MG63 (cell line): ENCODE results near the gene FGF18. TPM values are rescaled to one million over a fixed set of nuclear protein-coding genes. Genes with fewer than 3 reads are reported as not detected.

Experiments
- DNase-seq: peaks from one replicate; pipeline ENCODE4 v3.0.0-alpha.2; 2020
- H3K27me3 ChIP-seq: fragments of 250-450 bp; sonication (Bioruptor Pico); 2 replicates; pipeline ENCODE4 v1.5.1; 2020; ENCODE audit warnings: mild to moderate bottlenecking, moderate library complexity
- H3K36me3 ChIP-seq: fragments of 250-450 bp; sonication (Bioruptor Pico); 2 replicates; pipeline ENCODE4 v1.5.1; 2020; ENCODE audit warnings: mild to moderate bottlenecking, moderate library complexity
- H3K4me3 ChIP-seq: fragments of 250-450 bp; sonication (Bioruptor Pico); 2 replicates; pipeline ENCODE4 v1.5.1; 2020; ENCODE audit warnings: mild to moderate bottlenecking, moderate library complexity
- H3K9me3 ChIP-seq: fragments of 250-450 bp; sonication (Bioruptor Pico); 2 replicates; pipeline ENCODE4 v1.5.1; 2020; ENCODE audit warnings: mild to moderate bottlenecking, moderate library complexity
- total RNA-seq: library from RNA; depleted of rRNA; stranded (reverse); fragments of >200 nt; shearing (Covaris generic); gene quantifications from 2 replicates; pipeline ENCODE4 v1.2.3, GENCODE V29; 2014; ENCODE audit warnings: low replicate concordance

Gene FGF18
- total RNA-seq, 1 experiment from 2014 or later, result 11.2 TPM

DNA sequence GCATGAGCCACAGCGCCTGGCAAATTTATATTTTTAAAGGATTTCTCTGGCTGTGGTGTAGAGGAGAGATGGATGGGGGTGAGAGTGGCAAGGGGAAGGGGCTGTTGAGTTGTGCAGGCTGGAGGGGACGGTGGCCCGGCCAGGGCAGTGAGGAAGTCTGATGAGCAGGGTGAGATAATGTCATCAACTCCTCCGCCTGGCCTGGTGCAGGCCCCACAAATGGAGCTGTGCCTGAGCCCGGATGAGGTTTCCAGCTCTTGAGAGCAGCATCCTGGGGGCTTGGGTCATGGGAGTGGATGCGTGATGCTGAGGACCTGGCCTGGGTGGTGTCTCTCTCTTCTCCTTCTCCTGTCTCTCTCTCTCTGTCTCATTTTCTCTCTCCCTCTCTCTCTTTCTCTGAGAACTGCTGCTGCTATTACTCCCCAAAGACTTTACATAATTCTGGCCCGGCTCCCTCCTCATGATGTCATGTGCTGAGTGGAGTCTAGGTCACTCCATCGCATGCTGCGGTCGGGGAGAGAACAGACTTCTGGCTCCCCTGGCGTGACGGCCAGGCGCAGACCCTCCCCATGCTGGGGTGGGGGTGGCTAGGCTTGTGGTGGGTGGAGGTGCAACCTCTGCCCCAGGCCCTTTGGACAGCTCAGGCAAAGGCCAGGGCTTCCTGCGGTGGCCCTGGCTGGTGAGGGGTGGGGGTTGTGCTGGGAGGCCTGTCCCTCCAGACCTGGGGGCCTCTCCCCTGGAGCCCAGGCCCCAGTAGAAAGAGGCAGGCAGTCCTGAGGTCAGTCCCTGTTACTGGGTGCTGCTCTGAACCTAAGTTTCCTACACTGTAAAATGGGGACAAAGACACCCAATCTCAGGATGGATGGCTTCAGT, 26.4 kb downstream of the FGF18 start:
- peak; percentile 87 for DNase-seq
- H3K9me3 ChIP-seq, result no peaks in the 10 kb centered on the region
- H3K36me3 ChIP-seq, result peaks cover 47% of the 10 kb centered on the region
- H3K27me3 ChIP-seq, result no peaks in the 10 kb centered on the region; the same call in 1 of the 2 replicates
- no peak overlapping the region for H3K4me3 ChIP-seq

DNA sequence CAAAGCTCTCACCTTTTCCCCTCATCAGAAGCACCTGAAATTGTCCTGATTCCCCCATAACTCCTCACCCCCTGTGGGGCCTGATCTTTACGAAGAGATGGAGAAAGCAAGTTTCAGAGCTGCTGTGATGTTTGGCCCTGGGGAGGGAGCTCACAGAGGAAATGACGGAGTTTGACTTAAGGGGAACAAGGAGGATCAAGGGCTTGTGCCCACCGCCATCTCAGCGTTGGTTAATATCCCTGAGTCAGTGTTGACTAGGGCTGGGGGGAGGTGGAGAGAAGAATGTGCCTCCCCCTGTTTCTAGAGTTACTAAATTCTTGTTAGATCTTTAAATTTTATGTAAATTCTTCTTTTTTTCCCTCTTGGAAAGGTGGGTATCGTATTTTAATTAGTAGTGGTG, 27.8 kb downstream of the FGF18 start:
- Histone ChIP-seq H3K9me3 (no peaks in the 10 kb centered on the region), H3K36me3 (peaks cover 48% of the 10 kb centered on the region), H3K4me3 (no peak overlapping the region), H3K27me3 (no peaks in the 10 kb centered on the region)
- no peak for DNase-seq

DNA sequence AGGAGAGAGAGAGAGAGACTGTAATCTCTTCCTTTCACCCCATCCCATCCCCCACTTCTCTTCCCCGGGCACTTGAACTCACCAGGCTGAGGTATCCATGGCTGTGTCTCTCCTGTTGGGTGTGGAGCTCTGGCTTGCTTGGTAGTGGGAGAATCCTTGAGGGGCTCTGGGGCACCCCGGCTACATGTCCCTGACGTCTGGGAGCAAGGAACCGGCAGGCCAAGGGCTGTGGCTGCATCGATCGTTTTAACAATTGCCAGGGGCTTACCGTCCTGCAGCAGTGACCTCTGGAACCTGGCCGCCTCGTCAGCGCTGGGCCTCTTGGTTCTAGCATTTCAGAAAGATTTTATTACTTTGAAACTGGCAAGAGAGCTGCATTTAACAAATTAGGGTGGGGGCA, 30.0 kb downstream of the FGF18 start:
- Histone ChIP-seq H3K27me3 (no peaks in the 10 kb centered on the region), H3K4me3 (no peak overlapping the region), H3K36me3 (peaks cover 50% of the 10 kb centered on the region), H3K9me3 (no peaks in the 10 kb centered on the region)
- no peak for DNase-seq

DNA sequence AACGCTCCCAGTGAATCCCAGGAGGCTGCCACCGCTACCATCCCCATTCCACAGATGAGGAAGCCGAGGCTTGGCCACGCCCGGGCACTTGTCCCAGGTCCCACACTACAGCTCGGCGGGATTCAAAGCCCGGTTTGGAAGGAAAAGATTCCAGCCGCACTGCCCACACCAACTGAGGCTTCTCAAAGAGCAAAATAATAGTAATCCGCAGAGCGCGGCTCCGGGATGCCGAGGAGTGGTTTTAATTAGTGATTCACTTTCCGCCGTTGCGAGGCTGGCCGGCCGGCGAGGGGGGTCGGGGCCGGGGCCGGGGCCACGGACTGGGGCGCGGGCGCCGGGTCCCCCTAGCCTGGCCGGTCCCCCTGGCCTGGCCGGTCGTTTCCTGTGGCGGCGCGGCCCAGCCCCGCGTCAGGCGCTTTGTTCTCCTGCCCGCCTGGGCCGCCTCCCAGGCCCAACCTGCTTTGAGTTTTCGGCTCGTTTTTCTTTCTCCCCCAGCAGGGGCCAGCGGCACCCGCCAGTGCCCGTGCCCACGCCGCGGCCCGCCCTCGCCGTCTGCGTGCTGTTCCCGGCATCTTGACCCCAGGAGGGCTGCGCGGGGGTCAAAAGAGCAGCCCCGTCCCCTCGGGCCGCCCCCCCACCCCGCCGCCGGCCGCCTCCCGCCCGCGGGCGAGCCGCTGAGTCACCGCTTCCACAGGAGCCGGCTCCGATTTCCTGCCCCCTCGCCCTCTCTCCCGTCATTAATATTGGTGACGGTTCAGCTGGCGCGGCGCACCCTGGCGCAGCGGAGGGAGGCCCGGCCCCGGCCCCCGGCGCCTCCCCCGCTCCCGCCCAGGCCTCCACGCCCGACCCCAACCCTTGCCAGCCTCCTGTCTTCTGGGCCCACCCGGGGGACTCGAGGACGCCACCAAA, 31.2 kb downstream of the FGF18 start:
- peaks cover 53% of the 10 kb centered on the region for H3K36me3 ChIP-seq
- peak overlapping the region; percentile 25; the same call in 1 of the 2 replicates for H3K4me3 ChIP-seq
- no peaks in the 10 kb centered on the region for H3K9me3 ChIP-seq
- DNase-seq, result peak; percentile 95
- no peaks in the 10 kb centered on the region for H3K27me3 ChIP-seq

GRCh38 chr5:171451421-171451820, 32.0 kb downstream of the FGF18 start:
- DNase-seq, result no peak
- H3K4me3 ChIP-seq, result no peak overlapping the region

DNA sequence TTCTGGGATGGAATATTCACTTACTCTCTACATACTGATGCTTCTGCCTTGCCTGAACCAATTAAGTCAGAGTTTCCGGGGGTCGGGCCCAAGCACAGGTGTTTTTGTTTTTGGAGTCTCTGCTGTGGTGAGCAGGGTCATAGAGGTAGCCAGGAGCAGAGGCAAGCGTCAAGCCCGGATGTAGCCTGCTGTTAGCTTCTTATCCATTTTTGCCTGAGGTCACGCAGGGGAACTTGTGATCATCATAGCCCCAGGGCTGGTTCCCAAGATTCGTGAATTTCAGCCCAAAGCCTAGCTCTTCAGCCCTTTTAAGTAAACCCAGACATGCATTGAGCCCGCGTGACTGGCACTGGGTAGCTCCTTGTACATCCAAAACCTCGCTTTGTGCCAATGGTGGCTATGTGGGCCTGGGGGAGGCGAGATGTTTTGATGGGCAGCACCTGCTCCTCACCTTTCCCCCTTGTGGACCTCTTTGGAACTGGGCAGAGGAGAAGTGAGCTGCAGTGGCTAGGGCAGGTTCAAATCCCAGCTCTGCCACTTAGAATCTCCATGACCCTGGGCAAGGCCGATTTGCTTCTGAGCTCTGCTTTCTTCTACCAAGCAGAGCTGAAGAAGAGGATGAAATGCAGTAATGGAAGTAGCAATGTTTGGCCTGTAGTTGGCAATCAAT, 33.7 kb downstream of the FGF18 start:
- Histone ChIP-seq H3K9me3 (no peaks in the 10 kb centered on the region), H3K4me3 (no peak overlapping the region), H3K27me3 (no peaks in the 10 kb centered on the region), H3K36me3 (peaks cover 61% of the 10 kb centered on the region)
- no peak for DNase-seq

More at GRCh38 chr5:171451421-171451820, 32.0 kb downstream of the FGF18 start:
- Histone ChIP-seq H3K27me3 (no peaks in the 10 kb centered on the region), H3K9me3 (no peaks in the 10 kb centered on the region), H3K36me3 (peaks cover 56% of the 10 kb centered on the region)

GRCh38 chr5:171453988-171454387, 34.5 kb downstream of the FGF18 start:
- peaks cover 60% of the 10 kb centered on the region for H3K36me3 ChIP-seq
- no peak for DNase-seq
- H3K9me3 ChIP-seq, result no peaks in the 10 kb centered on the region
- no peak overlapping the region for H3K4me3 ChIP-seq
- no peaks in the 10 kb centered on the region for H3K27me3 ChIP-seq

- no peak for DNase-seq
- peaks cover 56% of the 10 kb centered on the region for H3K36me3 ChIP-seq
- H3K27me3 ChIP-seq, result no peaks in the 10 kb centered on the region
- H3K9me3 ChIP-seq, result no peaks in the 10 kb centered on the region
- no peak overlapping the region for H3K4me3 ChIP-seq
Measured at GRCh38 chr5:171454549-171454948, 35.1 kb downstream of the FGF18 start.

DNA sequence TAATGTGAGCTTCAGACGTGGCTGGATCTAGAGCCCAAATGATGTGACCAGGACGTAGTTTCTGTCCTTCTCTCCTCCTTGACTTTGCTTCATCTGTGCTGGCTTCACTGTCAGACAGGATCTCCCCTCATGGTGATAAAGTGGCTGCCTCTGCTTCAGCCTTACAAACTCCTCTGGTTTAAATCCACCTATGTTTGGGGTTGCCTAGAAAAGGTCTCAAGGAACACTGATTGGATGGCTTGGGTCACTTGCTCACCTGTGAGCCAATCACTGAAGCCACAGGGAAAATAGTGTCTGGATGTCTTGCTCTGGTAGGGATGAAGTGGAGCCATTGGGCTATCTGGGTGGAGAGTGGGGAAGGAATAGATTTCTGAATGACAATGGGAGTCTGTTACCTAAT, 36.1 kb downstream of the FGF18 start:
- Histone ChIP-seq H3K27me3 (no peaks in the 10 kb centered on the region), H3K9me3 (no peaks in the 10 kb centered on the region), H3K4me3 (no peak overlapping the region), H3K36me3 (peaks cover 53% of the 10 kb centered on the region)
- no peak for DNase-seq

DNA sequence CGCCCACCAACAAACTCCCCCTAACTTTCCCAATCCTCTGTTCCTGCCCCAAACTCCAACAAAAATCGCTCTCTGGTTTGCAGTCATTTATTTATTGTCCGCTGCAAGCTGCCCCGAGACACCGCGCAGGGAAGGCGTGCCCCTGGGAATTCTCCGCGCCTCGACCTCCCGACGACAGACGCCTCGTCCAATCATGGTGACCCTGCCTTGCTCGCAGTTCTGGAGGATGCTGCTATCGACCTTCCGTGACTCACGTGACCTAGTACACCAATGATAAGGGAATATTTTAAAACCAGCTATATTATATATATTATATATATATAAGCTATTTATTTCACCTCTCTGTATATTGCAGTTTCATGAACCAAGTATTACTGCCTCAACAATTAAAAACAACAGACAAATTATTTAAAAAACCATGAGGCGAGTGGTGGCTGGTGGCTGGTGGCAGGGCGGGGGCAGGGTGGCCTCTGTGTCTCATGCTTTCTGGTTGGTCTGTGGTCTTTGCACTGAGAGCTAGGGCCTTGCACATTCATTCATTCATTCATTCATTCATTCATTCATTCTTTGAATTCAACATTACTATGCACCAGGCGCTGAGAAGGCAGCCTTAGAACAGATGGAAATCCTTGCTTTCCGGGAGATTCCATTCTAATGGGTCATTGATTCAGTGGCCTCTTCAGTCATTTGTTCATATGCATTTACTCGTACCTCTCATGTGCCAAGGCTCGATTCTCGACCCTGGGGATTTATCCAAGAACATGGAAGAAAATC, 37.9 kb downstream of the FGF18 start:
- Histone ChIP-seq H3K36me3 (peaks cover 43% of the 10 kb centered on the region), H3K27me3 (no peaks in the 10 kb centered on the region), H3K4me3 (no peak overlapping the region), H3K9me3 (no peaks in the 10 kb centered on the region)
- DNase-seq, result no peak

GRCh38 chr5:171459839-171460238, 40.4 kb downstream of the FGF18 start:
- no peaks in the 10 kb centered on the region for H3K9me3 ChIP-seq
- H3K27me3 ChIP-seq, result no peaks in the 10 kb centered on the region
- DNase-seq, result no peak
- H3K4me3 ChIP-seq, result no peak overlapping the region
- peaks cover 21% of the 10 kb centered on the region for H3K36me3 ChIP-seq

- Histone ChIP-seq H3K27me3 (no peaks in the 10 kb centered on the region), H3K36me3 (peaks cover 9% of the 10 kb centered on the region), H3K4me3 (no peak overlapping the region), H3K9me3 (no peaks in the 10 kb centered on the region)
- DNase-seq, result no peak
Measured at GRCh38 chr5:171462136-171462927, 42.9 kb downstream of the FGF18 start.

DNA sequence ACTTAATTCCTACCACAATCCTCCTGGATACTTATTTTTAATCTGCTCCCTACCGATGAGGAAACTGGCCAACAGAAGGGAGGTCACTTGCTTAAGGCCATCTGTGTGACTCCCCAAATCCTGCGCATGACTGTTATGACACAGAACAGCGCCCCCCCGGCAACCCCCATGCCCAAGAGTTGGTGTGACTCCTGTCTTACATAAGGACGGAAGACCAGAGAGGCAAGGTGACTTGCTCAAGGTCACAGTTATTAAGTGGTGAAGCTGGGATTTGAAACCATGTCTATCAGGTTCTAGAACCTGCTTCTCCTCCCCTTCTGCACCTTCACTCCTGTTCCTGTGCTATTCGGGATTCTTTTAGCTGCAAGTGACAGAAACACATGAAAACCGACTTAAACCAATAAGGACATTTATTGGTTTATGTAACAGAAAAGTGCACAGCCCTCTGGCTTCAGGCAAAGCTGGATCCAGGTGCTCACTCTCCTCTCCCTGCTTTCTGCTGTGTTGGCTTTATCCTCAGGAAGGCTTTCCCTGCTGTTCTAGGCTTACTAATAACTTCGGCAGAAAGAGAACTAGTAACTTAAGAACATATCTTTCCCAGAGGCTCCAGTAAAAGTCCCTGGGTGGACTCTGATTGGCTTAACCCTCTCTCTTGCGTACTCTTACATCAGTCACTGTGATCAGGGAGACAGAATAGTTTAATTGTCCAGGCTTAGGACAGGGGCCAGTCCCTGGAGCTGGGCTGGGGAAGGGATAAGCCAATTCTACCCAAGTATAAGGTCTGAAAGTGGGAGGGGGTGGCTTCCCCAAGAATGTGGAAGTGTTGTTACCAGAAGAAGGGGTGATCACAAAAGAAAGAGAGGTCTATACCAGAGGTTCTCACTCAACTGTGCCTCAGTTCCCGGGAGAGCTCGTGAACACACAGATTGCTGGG, 43.7 kb downstream of the FGF18 start:
- Histone ChIP-seq H3K4me3 (no peak overlapping the region), H3K9me3 (no peaks in the 10 kb centered on the region), H3K36me3 (peaks cover 2% of the 10 kb centered on the region; the same call in 1 of the 2 replicates), H3K27me3 (no peaks in the 10 kb centered on the region)
- no peak for DNase-seq

- Histone ChIP-seq H3K9me3 (no peaks in the 10 kb centered on the region), H3K36me3 (no peaks in the 10 kb centered on the region), H3K4me3 (no peak overlapping the region), H3K27me3 (no peaks in the 10 kb centered on the region)
- DNase-seq, result no peak
Measured at GRCh38 chr5:171463862-171464229, 44.4 kb downstream of the FGF18 start.

DNA sequence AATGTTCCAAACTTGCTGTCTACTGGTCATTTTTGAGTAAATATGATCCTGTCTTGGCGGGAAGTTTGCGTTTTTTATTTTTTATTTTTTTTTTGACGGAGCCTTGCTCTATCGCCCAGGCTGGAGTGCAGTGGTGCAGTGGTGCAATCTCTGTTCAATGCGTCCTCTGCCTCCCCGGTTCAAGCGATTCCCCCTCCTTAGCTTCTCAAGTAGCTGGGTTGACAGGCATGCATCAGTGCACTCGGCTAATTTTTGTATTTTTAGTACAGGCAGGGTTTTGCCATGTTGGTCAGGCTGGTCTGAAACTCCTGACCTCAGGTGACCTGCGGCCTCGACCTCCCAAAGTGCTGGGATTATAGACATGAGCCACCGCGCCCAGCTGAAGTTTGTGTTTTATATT, 45.4 kb downstream of the FGF18 start:
- Histone ChIP-seq H3K27me3 (no peaks in the 10 kb centered on the region), H3K9me3 (no peaks in the 10 kb centered on the region), H3K36me3 (no peaks in the 10 kb centered on the region), H3K4me3 (no peak overlapping the region)
- no peak for DNase-seq
